ENCODE results near the gene H2BW1. TPM values are rescaled to one million over a fixed set of nuclear protein-coding genes. Genes with fewer than 3 reads are reported as not detected.

The H2BW1 gene
- total and polyA plus RNA-seq, 2 donors (not counting 1 experiment from before 2014, with no cell fraction given), result not detected

Other genes starting within 250 kb of the H2BW1 start
- 0.17 TPM in 1 of 2 replicates, not detected in the other for gene PLP1, start 236.9 kb downstream of the H2BW1 start, total RNA-seq
- 0.12 and 0.17 TPM in 2 replicates for gene PLP1, start 236.9 kb downstream of the H2BW1 start, polyA plus RNA-seq
- gene RAB9B, start 181.5 kb downstream of the H2BW1 start, total RNA-seq, result 0.50 and 0.77 TPM in 2 replicates
- 0.47 and 0.90 TPM in 2 replicates for gene RAB9B, start 181.5 kb downstream of the H2BW1 start, polyA plus RNA-seq
- 1.5 and 3.1 TPM in 2 replicates for gene TMSB15B, start 51.1 kb downstream of the H2BW1 start, total RNA-seq
- gene TMSB15B, start 51.1 kb downstream of the H2BW1 start, polyA plus RNA-seq, result 10.0 and 12.0 TPM in 2 replicates
- gene H2BW2, start 26.2 kb upstream of the H2BW1 start, total RNA-seq, result not detected in 2 replicates
- gene H2BW2, start 26.2 kb upstream of the H2BW1 start, polyA plus RNA-seq, result not detected in 2 replicates
- gene TMSB15C, start 62.5 kb upstream of the H2BW1 start, total RNA-seq, result 2.6 and 4.1 TPM in 2 replicates
- gene TMSB15C, start 62.5 kb upstream of the H2BW1 start, polyA plus RNA-seq, result 1.9 and 2.0 TPM in 2 replicates
- gene ZCCHC18, start 98.8 kb upstream of the H2BW1 start, total RNA-seq, result 0.66 and 1.3 TPM in 2 replicates
- 0.41 and 0.48 TPM in 2 replicates for gene ZCCHC18, start 98.8 kb upstream of the H2BW1 start, polyA plus RNA-seq
- gene SLC25A53, start 143.3 kb upstream of the H2BW1 start, total RNA-seq, result 13.4 and 13.7 TPM in 2 replicates
- gene SLC25A53, start 143.3 kb upstream of the H2BW1 start, polyA plus RNA-seq, result 5.4 and 5.9 TPM in 2 replicates
- gene FAM199X, start 152.7 kb upstream of the H2BW1 start, total RNA-seq, result 17.2 and 21.1 TPM in 2 replicates
- gene FAM199X, start 152.7 kb upstream of the H2BW1 start, polyA plus RNA-seq, result 5.9 and 6.7 TPM in 2 replicates
- gene ESX1, start 241.2 kb upstream of the H2BW1 start, total RNA-seq, result not detected in 2 replicates
- not detected in 2 replicates for gene ESX1, start 241.2 kb upstream of the H2BW1 start, polyA plus RNA-seq

Data from fibroblast of lung (primary cell).